GM12878 (cell line): Measurements from ENCODE around the gene CCNDBP1. TPM values are rescaled to one million over a fixed set of nuclear protein-coding genes. Genes with fewer than 3 reads are reported as not detected.

ENCODE experiments used
- ATAC-seq: fragments of 200-7000 bp; cut with Tn5 transposase; 3 replicates; pipeline ENCODE4 v1.9.1; 2020; ENCODE audit warnings: mild to moderate bottlenecking, moderate library complexity
- BruUV-seq: library from RNA; stranded (reverse); fragments of 400-500 nt; replicated peaks from 2 replicates; lab custom pipeline; 2021; lab: Mats Ljungman, UMichigan
- CTCF ChIA-PET: fragments of 300-600 bp; sonication (Branson Sonifier 250); formaldehyde crosslinking; extraction: SDS; loops from one replicate; lab custom pipeline; 2021; ENCODE audit warnings: inconsistent platforms; lab: Yijun Ruan, JAX
- POLR2A ChIA-PET: fragments of 350-600 bp; formaldehyde crosslinking; extraction: SDS; loops from one replicate; lab custom pipeline; 2021; ENCODE audit warnings: inconsistent platforms; lab: Charles Lee
- RAD21 ChIA-PET: fragments of 300-600 bp; sonication (Branson Sonifier 250); formaldehyde crosslinking; loops from one replicate; lab custom pipeline; 2023; ENCODE audit warnings: antibody characterized with exemption; ENCODE audit not compliant: unreplicated experiment; lab: Charles Lee
- SMC1A ChIA-PET: fragments of 300-600 bp; sonication (Branson Sonifier 250); formaldehyde crosslinking; loops from one replicate; lab custom pipeline; 2023; ENCODE audit not compliant: unreplicated experiment, uncharacterized antibody; lab: Charles Lee
- DNase-seq: peaks from one replicate; pipeline ENCODE4 v3.0.0-alpha.2; 2011; ENCODE audit warnings: low read depth, low spot score
- FAIRE-seq: peaks from 3 replicates; lab custom pipeline; 2011; peaks lifted over from hg19 to GRCh38; lab: Jason Lieb, UNC
- H2AFZ ChIP-seq: 2 replicates; pipeline ENCODE4 v1.6.0; 2011; ENCODE audit warnings: low read depth, low read length, control low read depth; ENCODE audit not compliant: control insufficient read depth
- H3K27ac ChIP-seq: 2 replicates; pipeline ENCODE4 v1.5.1; 2011; ENCODE audit warnings: control low read depth; ENCODE audit not compliant: control insufficient read depth, insufficient read depth
- H3K27me3 ChIP-seq, 2 experiments: replicated peaks in 1 of 2; 2 replicates each; pipeline versions ENCODE4 v1.6.0 to v1.6.1; 2011; ENCODE audit warnings: low read length in 1 of 2; ENCODE audit not compliant: control insufficient read depth in 2 of 2, insufficient read depth in 2 of 2
- H3K36me3 ChIP-seq, 2 experiments: 2 replicates each; pipeline ENCODE4 v1.5.1; 2011; ENCODE audit warnings: low read length in 1 of 2; ENCODE audit not compliant: control insufficient read depth in 2 of 2, insufficient read depth in 2 of 2
- H3K4me1 ChIP-seq: 2 replicates; pipeline ENCODE4 v1.6.1; 2011; ENCODE audit warnings: mild to moderate bottlenecking, low read length, moderate library complexity, mixed read lengths; ENCODE audit not compliant: control insufficient read depth, insufficient read depth
- H3K4me2 ChIP-seq: 2 replicates; pipeline ENCODE4 v1.6.0; 2011; ENCODE audit warnings: control low read depth; ENCODE audit not compliant: control insufficient read depth, insufficient read depth
- H3K4me3 ChIP-seq: fragments of 200-600 bp; sonication (generic); 2 replicates; pipeline ENCODE4 v1.5.1; 2016
- H3K79me2 ChIP-seq: 2 replicates; pipeline ENCODE4 v1.6.0; 2011; ENCODE audit warnings: low read length; ENCODE audit not compliant: control insufficient read depth, insufficient read depth
- H3K9ac ChIP-seq: 2 replicates; pipeline ENCODE4 v1.8.0; 2011; ENCODE audit warnings: low read length, control low read depth, mixed read lengths; ENCODE audit not compliant: control insufficient read depth, insufficient read depth
- H3K9me3 ChIP-seq: replicated peaks from 3 replicates; pipeline ENCODE4 v1.5.1; 2011; ENCODE audit warnings: mild to moderate bottlenecking, low read length; ENCODE audit not compliant: control insufficient read depth, insufficient read depth
- H4K20me1 ChIP-seq: 2 replicates; pipeline ENCODE4 v1.6.0; 2011; ENCODE audit not compliant: control insufficient read depth, insufficient read depth
- BCL11A ChIP-seq: IDR thresholded peaks from 2 replicates; pipeline ENCODE4 v1.6.1; 2011; ENCODE audit warnings: low read depth, low read length
- CBX5 ChIP-seq: sonication (generic); IDR thresholded peaks from 2 replicates; pipeline ENCODE4 v1.6.1; 2016; ENCODE audit warnings: low read depth, moderate library complexity, mild to moderate bottlenecking, inconsistent platforms
- EZH2 ChIP-seq: IDR thresholded peaks from 2 replicates; pipeline ENCODE4 v1.6.1; 2012; ENCODE audit warnings: low read depth, mild to moderate bottlenecking, control low read depth, inconsistent platforms, low read length, borderline replicate concordance; ENCODE audit not compliant: control insufficient read depth
- HDAC6 ChIP-seq: fragments of 200-600 bp; sonication (generic); IDR thresholded peaks from one replicate; pipeline ENCODE4 v1.8.0; 2017; ENCODE audit warnings: antibody characterized with exemption; ENCODE audit not compliant: unreplicated experiment
- IRF4 ChIP-seq: IDR thresholded peaks from 2 replicates; pipeline ENCODE4 v1.6.1; 2011; ENCODE audit warnings: low read depth, low read length
- KAT2A ChIP-seq: conservative IDR thresholded peaks from 2 replicates; pipeline ENCODE4 v1.6.1; 2011; ENCODE audit warnings: low read depth, low read length; ENCODE audit not compliant: control insufficient read depth
- MYB ChIP-seq: fragments of 150-350 bp; IDR thresholded peaks from 2 replicates; pipeline ENCODE4 v1.6.1; 2014; ENCODE audit warnings: mild to moderate bottlenecking, low read depth, low read length, borderline replicate concordance
- NFYB ChIP-seq: IDR thresholded peaks from 2 replicates; pipeline ENCODE4 v1.6.1; 2011; ENCODE audit warnings: low read depth, mild to moderate bottlenecking, low read length, improper control_type of control experiment, moderate library complexity; ENCODE audit not compliant: insufficient read depth
- NRF1 ChIP-seq: conservative IDR thresholded peaks from 2 replicates; pipeline ENCODE4 v1.6.1; 2011; ENCODE audit warnings: mild to moderate bottlenecking, low read depth, low read length, improper control_type of control experiment
- PAX5 ChIP-seq: IDR thresholded peaks from 2 replicates; pipeline ENCODE4 v1.6.1; 2011; ENCODE audit warnings: low read depth, low read length, borderline replicate concordance
- POLR2A ChIP-seq: IDR thresholded peaks from 2 replicates; pipeline ENCODE4 v1.6.1; 2011; ENCODE audit warnings: low read depth, mild to moderate bottlenecking, low read length
- POU2F2 ChIP-seq: IDR thresholded peaks from 3 replicates; pipeline ENCODE4 v1.6.1; 2011; ENCODE audit warnings: low read depth, mild to moderate bottlenecking, low read length, borderline replicate concordance
- PRDM15 ChIP-seq: fragments of 450-650 bp; formaldehyde crosslinking; IDR thresholded peaks from 2 replicates; pipeline ENCODE4 v1.4.0; 2020; ENCODE audit warnings: mild to moderate bottlenecking, moderate library complexity
- ZBTB40 ChIP-seq: fragments of 450-650 bp; IDR thresholded peaks from 2 replicates; pipeline ENCODE4 v1.6.1; 2016; ENCODE audit warnings: mild to moderate bottlenecking, moderate library complexity, borderline replicate concordance
- ZNF24 ChIP-seq: fragments of 450-650 bp; IDR thresholded peaks from 2 replicates; pipeline ENCODE4 v1.6.1; 2017; ENCODE audit warnings: antibody characterized with exemption, mild to moderate bottlenecking
- ZNF274 ChIP-seq: IDR thresholded peaks from one replicate; pipeline ENCODE4 v1.8.0; 2011; ENCODE audit not compliant: insufficient read length, insufficient read depth
- WGBS: methylation state at CpG from one replicate; pipeline ENCODE4 v1.1.6; 2016; ENCODE audit warnings: low lambda C conversion rate; ENCODE audit not compliant: insufficient replicate concordance, insufficient coverage; ENCODE audit errors: missing lambda C conversion rate; 5-methylcytosine and 5-hydroxymethylcytosine counted together
- in situ Hi-C: fragments of 300-500 bp; cut with MboI; formaldehyde crosslinking; loops from 9 replicates; pipeline ENCODE4 v1.14.3; 2018; ENCODE audit warnings: mixed read lengths
- intact Hi-C: fragments of 100-400 bp; cut with micrococcal nuclease; formaldehyde crosslinking; loops from one replicate; pipeline ENCODE4 v1.14.2; 2022; ENCODE audit not compliant: unreplicated experiment
- polyA plus RNA-seq, 11 experiments: library from polyadenylated mRNA; depleted of rRNA in 4 of 11; unstranded in 6 of 11; stranded (reverse) in 5 of 11; fragments of >200 nt; fragmentation: Nextera tagmentation in 4 of 11; fragmentation: Illumina TruSeq in 1 of 11; extraction: Ambion mirVana in 4 of 11; extraction: Trizol in 1 of 11; gene quantifications; 1 replicate in 1 of 11; 2 replicates in 10 of 11; pipeline versions ENCODE4 v1.2.1 to v1.2.3, GENCODE V29; 2011 to 2016; ENCODE audit warnings: inconsistent platforms in 2 of 11, missing spikeins in 2 of 11, low read depth in 1 of 11
- total RNA-seq, 4 experiments: library from RNA; depleted of rRNA in 3 of 4; stranded (reverse); fragments of >200 nt in 3 of 4; fragmentation: Illumina TruSeq in 1 of 4; extraction: Trizol in 1 of 4; gene quantifications; 2 replicates each; pipeline versions ENCODE4 v1.2.1 to v1.2.3, GENCODE V29; 2013 to 2021

Gene CCNDBP1
- total and polyA plus RNA-seq, 10 of the 15 experiments (the other 5 are each of a cell fraction or from before 2014, with no cell fraction given): 30.1 to 86.7 (median 42.2) TPM

- SMC1A ChIA-PET: interaction anchor here (0.8 to 1.4 kb wide), 2 partner anchors 17 to 80 kb away, joined by 3 read pairs; no protein-coding TSS in a partner anchor
- FAIRE-seq (no peak), DNase-seq (no peak), ATAC-seq (no peak)
- no peak for TF ChIP-seq IRF4
- no peak for TF ChIP-seq MYB
- TF ChIP-seq NFYB: no peak
- no peak for TF ChIP-seq ZNF24
- TF ChIP-seq CBX5: no peak
- no peak for TF ChIP-seq KAT2A
- TF ChIP-seq POU2F2: no peak
- no peak for TF ChIP-seq POLR2A
- TF ChIP-seq BCL11A: no peak
- no peak for TF ChIP-seq ZNF274
- no peak for TF ChIP-seq NRF1
- TF ChIP-seq EZH2: no peak
- no peak for TF ChIP-seq HDAC6
- TF ChIP-seq PRDM15: no peak
- TF ChIP-seq ZBTB40: no peak
- TF ChIP-seq PAX5: no peak
- H3K36me3 ChIP-seq: no peaks in the 10 kb centered on the region
- WGBS: 17% methylated on average over 5 of the region's 5 CpGs
- H3K4me2 ChIP-seq: no peak overlapping the region
- no peak overlapping the region for H3K9ac ChIP-seq
- H4K20me1 ChIP-seq: no peaks in the 10 kb centered on the region
- no TSS peak for BruUV-seq
- no peak overlapping the region for H3K4me3 ChIP-seq
- no peaks in the 10 kb centered on the region for H3K79me2 ChIP-seq
- POLR2A ChIA-PET: no interaction called here
- H2AFZ ChIP-seq: no peak overlapping the region
- CTCF ChIA-PET: no interaction called here
- RAD21 ChIA-PET: no interaction called here
- in situ Hi-C loops (no loop called here), intact Hi-C loops (no loop called here)
- H3K27ac ChIP-seq: no peak overlapping the region
- H3K4me1 ChIP-seq: no peaks in the 10 kb centered on the region
- H3K9me3 ChIP-seq: no peaks in the 10 kb centered on the region
- peaks cover 0 to 3% of the 10 kb centered on the region in 2 experiments; a peak in 3 of 4 replicates for H3K27me3 ChIP-seq
These were observed 20.9 kb downstream of the CCNDBP1 start for GRCh38 chr15:43206054-43206453.
